Cardiac muscle cell (in vitro differentiated cells and primary cell): ENCODE results near the gene NT5DC4. TPM values are rescaled to one million over a fixed set of nuclear protein-coding genes. Genes with fewer than 3 reads are reported as not detected.

Experiments
- DNase-seq, 2 donors: peaks; one replicate each; pipeline versions ENCODE4 v3.0.0 to v3.0.0-alpha.2; 2010 to 2017; ENCODE audit warnings: low read depth in 1 of 2, low spot score in 1 of 2
- H3K27ac ChIP-seq: fragments of 200-600 bp; sonication (generic); 2 replicates; pipeline ENCODE4 v1.5.1; 2016
- H3K27me3 ChIP-seq: fragments of 200-600 bp; sonication (generic); 2 replicates; pipeline ENCODE4 v1.6.0; 2016; ENCODE audit warnings: control low read depth
- H3K36me3 ChIP-seq: fragments of 200-600 bp; sonication (generic); 2 replicates; pipeline ENCODE4 v1.5.1; 2016; ENCODE audit warnings: control low read depth
- H3K4me1 ChIP-seq: fragments of 200-600 bp; sonication (generic); 2 replicates; pipeline ENCODE4 v1.8.1; 2017; ENCODE audit warnings: low read depth, mild to moderate bottlenecking, mixed run types
- H3K4me3 ChIP-seq: fragments of 200-600 bp; sonication (generic); 2 replicates; pipeline ENCODE4 v1.5.1; 2016; ENCODE audit warnings: mild to moderate bottlenecking
- H3K9me3 ChIP-seq: fragments of 200-600 bp; sonication (generic); 2 replicates; pipeline ENCODE4 v1.5.1; 2017; ENCODE audit warnings: low read depth, mild to moderate bottlenecking, control low read depth
- polyA plus RNA-seq: library from polyadenylated mRNA; unstranded; fragments of >200 nt; fragmentation: Nextera tagmentation; extraction: Ambion mirVana; gene quantifications from 2 replicates; pipeline ENCODE4 v1.2.1, GENCODE V29; 2016
- total RNA-seq: library from RNA; depleted of rRNA; stranded (reverse); fragments of >200 nt; gene quantifications from 2 replicates; pipeline ENCODE4 v1.2.3, GENCODE V29; 2016
- TF ChIP-seq, protein P1 (sequence below): IDR thresholded peaks from 2 replicates; pipeline ENCODE4 v1.5.1; 2012; ENCODE audit warnings: low read depth, mild to moderate bottlenecking, low read length

The NT5DC4 gene
- total and polyA plus RNA-seq, 2 experiments from 2014 or later: not detected

GRCh38 chr2:112728378-112729175, 7.8 kb downstream of the NT5DC4 start:
- TF ChIP-seq, protein P1, sequence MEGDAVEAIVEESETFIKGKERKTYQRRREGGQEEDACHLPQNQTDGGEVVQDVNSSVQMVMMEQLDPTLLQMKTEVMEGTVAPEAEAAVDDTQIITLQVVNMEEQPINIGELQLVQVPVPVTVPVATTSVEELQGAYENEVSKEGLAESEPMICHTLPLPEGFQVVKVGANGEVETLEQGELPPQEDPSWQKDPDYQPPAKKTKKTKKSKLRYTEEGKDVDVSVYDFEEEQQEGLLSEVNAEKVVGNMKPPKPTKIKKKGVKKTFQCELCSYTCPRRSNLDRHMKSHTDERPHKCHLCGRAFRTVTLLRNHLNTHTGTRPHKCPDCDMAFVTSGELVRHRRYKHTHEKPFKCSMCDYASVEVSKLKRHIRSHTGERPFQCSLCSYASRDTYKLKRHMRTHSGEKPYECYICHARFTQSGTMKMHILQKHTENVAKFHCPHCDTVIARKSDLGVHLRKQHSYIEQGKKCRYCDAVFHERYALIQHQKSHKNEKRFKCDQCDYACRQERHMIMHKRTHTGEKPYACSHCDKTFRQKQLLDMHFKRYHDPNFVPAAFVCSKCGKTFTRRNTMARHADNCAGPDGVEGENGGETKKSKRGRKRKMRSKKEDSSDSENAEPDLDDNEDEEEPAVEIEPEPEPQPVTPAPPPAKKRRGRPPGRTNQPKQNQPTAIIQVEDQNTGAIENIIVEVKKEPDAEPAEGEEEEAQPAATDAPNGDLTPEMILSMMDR: no peak
- no peak overlapping the region for H3K4me3 ChIP-seq
- H3K9me3 ChIP-seq: no peaks in the 10 kb centered on the region
- H3K27me3 ChIP-seq: no peaks in the 10 kb centered on the region
- no peak overlapping the region for H3K27ac ChIP-seq
- no peak for DNase-seq
- no peaks in the 10 kb centered on the region for H3K4me1 ChIP-seq
- no peaks in the 10 kb centered on the region for H3K36me3 ChIP-seq

GRCh38 chr2:112730216-112730615, 9.4 kb downstream of the NT5DC4 start:
- H3K4me3 ChIP-seq: no peak overlapping the region
- H3K36me3 ChIP-seq: no peaks in the 10 kb centered on the region
- no peaks in the 10 kb centered on the region for H3K27me3 ChIP-seq
- no peaks in the 10 kb centered on the region for H3K9me3 ChIP-seq
- no peaks in the 10 kb centered on the region for H3K4me1 ChIP-seq
- H3K27ac ChIP-seq: no peak overlapping the region
- DNase-seq: no peak
- TF ChIP-seq, protein P1: no peak

GRCh38 chr2:112730791-112731190, 10.0 kb downstream of the NT5DC4 start:
- no peak for DNase-seq
- H3K9me3 ChIP-seq: no peaks in the 10 kb centered on the region
- no peak overlapping the region for H3K4me3 ChIP-seq
- no peaks in the 10 kb centered on the region for H3K27me3 ChIP-seq
- no peaks in the 10 kb centered on the region for H3K4me1 ChIP-seq
- no peaks in the 10 kb centered on the region for H3K36me3 ChIP-seq
- no peak overlapping the region for H3K27ac ChIP-seq
- TF ChIP-seq, protein P1: no peak

DNA sequence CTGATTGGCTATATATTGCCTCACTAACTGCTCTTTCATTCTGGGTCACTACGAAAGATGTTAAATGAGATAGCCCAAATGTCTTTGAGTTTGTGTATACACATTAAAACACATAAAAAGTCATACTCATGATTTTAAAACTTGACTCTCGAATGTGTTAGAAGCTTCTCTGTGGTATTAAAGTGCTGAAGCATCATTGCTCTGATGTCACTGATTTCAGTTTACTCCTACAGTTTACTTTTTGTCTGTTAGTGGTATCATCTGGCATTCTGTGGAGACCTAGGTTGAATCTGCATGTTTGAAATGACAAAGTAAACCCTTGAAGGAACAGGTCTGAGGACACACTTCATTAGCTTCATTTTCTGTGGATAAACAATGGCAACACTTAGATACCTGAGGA, 10.7 kb downstream of the NT5DC4 start:
- Histone ChIP-seq H3K36me3 (no peaks in the 10 kb centered on the region), H3K27ac (no peak overlapping the region), H3K4me1 (no peaks in the 10 kb centered on the region), H3K9me3 (no peaks in the 10 kb centered on the region), H3K4me3 (no peak overlapping the region), H3K27me3 (no peaks in the 10 kb centered on the region)
- TF ChIP-seq, protein P1: no peak
- DNase-seq: no peak

GRCh38 chr2:112733456-112733855, 12.6 kb downstream of the NT5DC4 start:
- H3K27ac ChIP-seq: no peak overlapping the region
- H3K27me3 ChIP-seq: no peaks in the 10 kb centered on the region
- no peak overlapping the region for H3K4me3 ChIP-seq
- H3K4me1 ChIP-seq: no peaks in the 10 kb centered on the region
- no peaks in the 10 kb centered on the region for H3K36me3 ChIP-seq
- DNase-seq: no peak
- no peaks in the 10 kb centered on the region for H3K9me3 ChIP-seq
- TF ChIP-seq, protein P1: no peak
